Measurements from ENCODE around the gene ANKRD1. TPM values are rescaled to one million over a fixed set of nuclear protein-coding genes. Genes with fewer than 3 reads are reported as not detected.

Gene ANKRD1
- total and polyA plus RNA-seq, 2 donors (not counting 3 experiments of a cell fraction or from before 2014, with no cell fraction given) = 593 to 664 TPM

DNA sequence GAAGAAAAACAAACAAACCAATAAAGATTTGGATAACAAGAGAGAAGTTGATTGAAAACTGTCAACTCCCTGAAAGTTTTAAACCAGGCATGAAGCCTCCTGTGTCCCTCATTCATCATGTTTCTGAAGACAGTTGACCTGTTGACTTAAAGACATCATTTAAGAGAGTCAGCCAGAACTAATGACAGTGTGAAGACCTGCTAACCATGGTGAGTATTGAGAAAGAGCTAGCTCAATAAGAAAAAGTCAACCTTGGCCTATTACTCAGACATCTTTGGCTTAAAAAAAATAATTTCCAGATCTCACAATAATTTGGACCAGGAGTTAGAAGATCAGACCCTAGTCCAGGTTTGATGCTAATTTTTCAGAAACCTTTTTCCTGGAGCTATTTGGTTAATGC is 45.3 kb upstream of the ANKRD1 start:
- Histone ChIP-seq H3K27me3 (ENCODE audit: control insufficient read depth in 2 of 2, insufficient read depth in 2 of 2, low read length in 2 of 2) (no peaks in the 10 kb centered on the region), H3K4me3 (replicated peaks in 1 of 3; ENCODE audit: insufficient read depth in 1 of 3, low read depth in 1 of 3, low read length in 3 of 3) (no peak overlapping the region), H4K20me1 (replicated peaks; ENCODE audit: control insufficient read depth, extremely low read depth, insufficient read depth, low read length) (no peaks in the 10 kb centered on the region), H3K27ac (ENCODE audit: insufficient read depth, low read depth, low read length) (no peak overlapping the region), H2AFZ (ENCODE audit: low read depth, low read length) (no peak overlapping the region), H3K4me1 (ENCODE audit: control insufficient read depth, extremely low read depth, insufficient read depth, low read length) (peaks cover 8% of the 10 kb centered on the region), H3K9me3 (replicated peaks; ENCODE audit: control insufficient read depth, insufficient read depth, low read length) (no peaks in the 10 kb centered on the region), H3K36me3 (ENCODE audit: control insufficient read depth in 2 of 2, extremely low read depth in 1 of 2, insufficient read depth in 2 of 2, low read length in 2 of 2) (no peaks in the 10 kb centered on the region), H3K9ac (replicated peaks; ENCODE audit: extremely low read depth, insufficient read depth, low read length) (no peak overlapping the region), H3K79me2 (ENCODE audit: control insufficient read depth, insufficient read depth, low read length) (no peaks in the 10 kb centered on the region), H3K9me1 (replicated peaks; ENCODE audit: control insufficient read depth, extremely low read depth, insufficient read depth, low read length) (no peaks in the 10 kb centered on the region), H3K4me2 (ENCODE audit: insufficient read depth, low read length) (no peak overlapping the region)
- dilution Hi-C loops (cut with MboI; ENCODE audit: extremely low pct_ligation_motif_present, low sequenced_read_pairs) = no loop called here
- POLR2A ChIA-PET = no interaction called here
- CTCF ChIA-PET = interaction anchor here (1.3 to 1.4 kb wide), 2 partner anchors 16 to 54 kb away, joined by 3 to 6 read pairs; no protein-coding TSS in a partner anchor
- TF ChIP-seq, protein P1, sequence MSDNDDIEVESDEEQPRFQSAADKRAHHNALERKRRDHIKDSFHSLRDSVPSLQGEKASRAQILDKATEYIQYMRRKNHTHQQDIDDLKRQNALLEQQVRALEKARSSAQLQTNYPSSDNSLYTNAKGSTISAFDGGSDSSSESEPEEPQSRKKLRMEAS (IDR thresholded peaks at IDR 0.05; ENCODE audit: insufficient read depth, insufficient read length) = no peak
- no peak for TF ChIP-seq POLR2A (IDR thresholded peaks at IDR 0.05; ENCODE audit: low read depth, low read length)
- TF ChIP-seq JUN (IDR thresholded peaks at IDR 0.05; ENCODE audit: borderline replicate concordance, insufficient read depth, insufficient read length, low read depth) = no peak
- no peak for TF ChIP-seq EZH2 (IDR thresholded peaks at IDR 0.05; ENCODE audit: borderline replicate concordance, low read depth, low read length, severe bottlenecking)
- no peak for TF ChIP-seq POLR2AphosphoS5 (IDR thresholded peaks at IDR 0.05; ENCODE audit: insufficient read depth, low read depth, low read length)
- TF ChIP-seq MYC (IDR thresholded peaks at IDR 0.05; ENCODE audit: low read depth, low read length) = no peak
- TF ChIP-seq, protein P2, sequence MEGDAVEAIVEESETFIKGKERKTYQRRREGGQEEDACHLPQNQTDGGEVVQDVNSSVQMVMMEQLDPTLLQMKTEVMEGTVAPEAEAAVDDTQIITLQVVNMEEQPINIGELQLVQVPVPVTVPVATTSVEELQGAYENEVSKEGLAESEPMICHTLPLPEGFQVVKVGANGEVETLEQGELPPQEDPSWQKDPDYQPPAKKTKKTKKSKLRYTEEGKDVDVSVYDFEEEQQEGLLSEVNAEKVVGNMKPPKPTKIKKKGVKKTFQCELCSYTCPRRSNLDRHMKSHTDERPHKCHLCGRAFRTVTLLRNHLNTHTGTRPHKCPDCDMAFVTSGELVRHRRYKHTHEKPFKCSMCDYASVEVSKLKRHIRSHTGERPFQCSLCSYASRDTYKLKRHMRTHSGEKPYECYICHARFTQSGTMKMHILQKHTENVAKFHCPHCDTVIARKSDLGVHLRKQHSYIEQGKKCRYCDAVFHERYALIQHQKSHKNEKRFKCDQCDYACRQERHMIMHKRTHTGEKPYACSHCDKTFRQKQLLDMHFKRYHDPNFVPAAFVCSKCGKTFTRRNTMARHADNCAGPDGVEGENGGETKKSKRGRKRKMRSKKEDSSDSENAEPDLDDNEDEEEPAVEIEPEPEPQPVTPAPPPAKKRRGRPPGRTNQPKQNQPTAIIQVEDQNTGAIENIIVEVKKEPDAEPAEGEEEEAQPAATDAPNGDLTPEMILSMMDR (IDR thresholded peaks at IDR 0.05; ENCODE audit: extremely low read depth in 1 of 2, insufficient read depth in 1 of 2, low read depth in 1 of 2, low read length in 2 of 2) = no peak
- no peak for TF ChIP-seq FOS (IDR thresholded peaks at IDR 0.05; ENCODE audit: borderline replicate concordance, insufficient read depth, low read length)
- TF ChIP-seq GATA2 (IDR thresholded peaks at IDR 0.05; ENCODE audit: insufficient read depth, insufficient read length, low read depth, low read length) = no peak
- no TSS peak for BruUV-seq (replicated peaks)
- intact Hi-C loops (cut with micrococcal nuclease) = no loop called here
- DNase-seq (ENCODE audit: low read depth, low spot score) (no peak), FAIRE-seq (no peak)
